Peyer's patch (tissue), 4 donors: ENCODE measurements around the gene CNOT1.
A peak's percentile ranks its signal among the peaks of the same experiment; 100 is the strongest.

ENCODE experiments used
- CTCF ChIP-seq, 6 experiments: fragments of 450-650 bp in 4 of 6; fragments of 200-600 bp in 2 of 6; sonication (generic) in 1 of 6; IDR thresholded peaks; one replicate each; pipeline ENCODE4 v1.5.1; 2017 to 2019; ENCODE audit warnings: antibody characterized with exemption in 6 of 6, mild to moderate bottlenecking in 3 of 6, moderate library complexity in 1 of 6
- POLR2A ChIP-seq, 2 donors: fragments of 450-650 bp; IDR thresholded peaks; one replicate each; pipeline ENCODE4 v1.5.1; 2017; ENCODE audit warnings: antibody characterized with exemption in 2 of 2, mild to moderate bottlenecking in 2 of 2, moderate library complexity in 2 of 2

DNA sequence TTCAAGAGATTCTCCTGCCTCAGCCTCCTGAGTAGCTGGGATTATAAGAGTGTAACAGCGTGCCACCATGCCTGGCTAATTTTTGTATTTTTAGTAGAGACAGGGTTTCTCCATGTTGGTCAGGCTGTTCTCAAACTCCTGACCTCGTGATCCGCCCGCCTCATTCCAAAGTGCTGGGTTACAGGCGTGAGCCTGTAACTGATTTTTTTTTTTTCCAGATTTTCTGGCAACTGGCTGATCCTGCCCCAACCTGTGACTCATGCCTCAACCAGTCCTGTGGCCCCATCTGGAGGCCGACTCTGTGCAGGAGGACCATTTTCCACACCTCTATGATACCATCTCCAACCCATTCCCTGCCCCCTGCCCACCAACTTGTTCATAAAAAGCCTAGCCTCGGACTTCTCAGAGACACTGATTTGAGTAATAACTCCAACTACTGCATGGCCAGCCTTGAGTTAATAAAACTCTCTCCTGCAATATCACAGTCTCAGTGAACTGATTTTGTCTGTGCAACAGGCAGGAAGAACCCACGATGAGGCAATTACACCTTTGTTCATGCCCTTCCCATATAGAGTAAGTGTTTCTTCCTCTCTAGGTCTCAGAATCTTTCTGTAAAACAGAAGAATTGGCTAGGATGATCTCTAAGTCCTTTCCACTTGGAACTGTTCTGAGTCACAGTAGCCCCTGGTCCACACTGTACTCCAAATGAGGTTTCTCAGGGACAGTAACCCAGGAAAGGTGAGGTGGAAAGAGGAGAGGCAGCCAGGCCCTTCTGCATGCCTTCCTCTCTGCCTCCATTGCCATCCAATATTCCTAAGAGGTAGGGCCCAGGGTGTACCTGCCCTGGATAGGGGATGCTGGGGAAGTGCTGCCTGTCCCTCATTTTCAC lies 8.8 kb upstream of the CNOT1 start:
- TF ChIP-seq POLR2A (IDR thresholded peaks at IDR 0.05) (no peak), CTCF (IDR thresholded peaks at IDR 0.05) (peak in 2 of 6 experiments; percentile 17 to 18)
